GM12878 (cell line): ENCODE results near the gene PMS1. TPM values are rescaled to one million over a fixed set of nuclear protein-coding genes. Genes with fewer than 3 reads are reported as not detected.

ENCODE experiments used
- ATAC-seq: fragments of 200-7000 bp; cut with Tn5 transposase; 3 replicates; pipeline ENCODE4 v1.9.1; 2020; ENCODE audit warnings: mild to moderate bottlenecking, moderate library complexity
- BruUV-seq: library from RNA; stranded (reverse); fragments of 400-500 nt; replicated peaks from 2 replicates; lab custom pipeline; 2021; lab: Mats Ljungman, UMichigan
- CTCF ChIA-PET: fragments of 300-600 bp; sonication (Branson Sonifier 250); formaldehyde crosslinking; extraction: SDS; loops from one replicate; lab custom pipeline; 2021; ENCODE audit warnings: inconsistent platforms; lab: Yijun Ruan, JAX
- POLR2A ChIA-PET: fragments of 350-600 bp; formaldehyde crosslinking; extraction: SDS; loops from one replicate; lab custom pipeline; 2021; ENCODE audit warnings: inconsistent platforms; lab: Charles Lee
- RAD21 ChIA-PET: fragments of 300-600 bp; sonication (Branson Sonifier 250); formaldehyde crosslinking; loops from one replicate; lab custom pipeline; 2023; ENCODE audit warnings: antibody characterized with exemption; ENCODE audit not compliant: unreplicated experiment; lab: Charles Lee
- SMC1A ChIA-PET: fragments of 300-600 bp; sonication (Branson Sonifier 250); formaldehyde crosslinking; loops from one replicate; lab custom pipeline; 2023; ENCODE audit not compliant: unreplicated experiment, uncharacterized antibody; lab: Charles Lee
- DNase-seq: peaks from one replicate; pipeline ENCODE4 v3.0.0-alpha.2; 2011; ENCODE audit warnings: low read depth, low spot score
- FAIRE-seq: peaks from 3 replicates; lab custom pipeline; 2011; peaks lifted over from hg19 to GRCh38; lab: Jason Lieb, UNC
- H2AFZ ChIP-seq: 2 replicates; pipeline ENCODE4 v1.6.0; 2011; ENCODE audit warnings: low read depth, low read length, control low read depth; ENCODE audit not compliant: control insufficient read depth
- H3K27ac ChIP-seq: 2 replicates; pipeline ENCODE4 v1.5.1; 2011; ENCODE audit warnings: control low read depth; ENCODE audit not compliant: control insufficient read depth, insufficient read depth
- H3K27me3 ChIP-seq, 2 experiments: replicated peaks in 1 of 2; 2 replicates each; pipeline versions ENCODE4 v1.6.0 to v1.6.1; 2011; ENCODE audit warnings: low read length in 1 of 2; ENCODE audit not compliant: control insufficient read depth in 2 of 2, insufficient read depth in 2 of 2
- H3K36me3 ChIP-seq, 2 experiments: 2 replicates each; pipeline ENCODE4 v1.5.1; 2011; ENCODE audit warnings: low read length in 1 of 2; ENCODE audit not compliant: control insufficient read depth in 2 of 2, insufficient read depth in 2 of 2
- H3K4me1 ChIP-seq: 2 replicates; pipeline ENCODE4 v1.6.1; 2011; ENCODE audit warnings: mild to moderate bottlenecking, low read length, moderate library complexity, mixed read lengths; ENCODE audit not compliant: control insufficient read depth, insufficient read depth
- H3K4me2 ChIP-seq: 2 replicates; pipeline ENCODE4 v1.6.0; 2011; ENCODE audit warnings: control low read depth; ENCODE audit not compliant: control insufficient read depth, insufficient read depth
- H3K4me3 ChIP-seq: fragments of 200-600 bp; sonication (generic); 2 replicates; pipeline ENCODE4 v1.5.1; 2016
- H3K79me2 ChIP-seq: 2 replicates; pipeline ENCODE4 v1.6.0; 2011; ENCODE audit warnings: low read length; ENCODE audit not compliant: control insufficient read depth, insufficient read depth
- H3K9ac ChIP-seq: 2 replicates; pipeline ENCODE4 v1.8.0; 2011; ENCODE audit warnings: low read length, control low read depth, mixed read lengths; ENCODE audit not compliant: control insufficient read depth, insufficient read depth
- H3K9me3 ChIP-seq: replicated peaks from 3 replicates; pipeline ENCODE4 v1.5.1; 2011; ENCODE audit warnings: mild to moderate bottlenecking, low read length; ENCODE audit not compliant: control insufficient read depth, insufficient read depth
- H4K20me1 ChIP-seq: 2 replicates; pipeline ENCODE4 v1.6.0; 2011; ENCODE audit not compliant: control insufficient read depth, insufficient read depth
- CBX5 ChIP-seq: sonication (generic); IDR thresholded peaks from 2 replicates; pipeline ENCODE4 v1.6.1; 2016; ENCODE audit warnings: low read depth, moderate library complexity, mild to moderate bottlenecking, inconsistent platforms
- CEBPB ChIP-seq, 2 experiments: fragments of 150-350 bp in 1 of 2; IDR thresholded peaks; 2 replicates each; pipeline ENCODE4 v1.6.1; 2012 to 2014; ENCODE audit warnings: low read depth in 2 of 2, low read length in 2 of 2, borderline replicate concordance in 1 of 2, inconsistent platforms in 1 of 2
- CHD4 ChIP-seq: fragments of 200-600 bp; sonication (generic); IDR thresholded peaks from 2 replicates; pipeline ENCODE4 v1.6.1; 2016; ENCODE audit warnings: mild to moderate bottlenecking
- EP300 ChIP-seq, 2 experiments: fragments of 150-350 bp in 1 of 2; IDR thresholded peaks; 2 replicates each; pipeline ENCODE4 v1.6.1; 2011 to 2012; ENCODE audit warnings: low read depth in 2 of 2, low read length in 2 of 2, borderline replicate concordance in 1 of 2, improper control_type of control experiment in 1 of 2, inconsistent platforms in 1 of 2; ENCODE audit not compliant: control insufficient read depth in 1 of 2
- KLF5 ChIP-seq: fragments of 450-650 bp; IDR thresholded peaks from 2 replicates; pipeline ENCODE4 v1.6.1; 2014; ENCODE audit warnings: mild to moderate bottlenecking; ENCODE audit not compliant: partially characterized antibody
- LARP7 ChIP-seq: fragments of 450-650 bp; IDR thresholded peaks from 2 replicates; pipeline ENCODE4 v1.6.1; 2017; ENCODE audit warnings: mild to moderate bottlenecking
- NR2C2 ChIP-seq: IDR thresholded peaks from 2 replicates; pipeline ENCODE4 v1.6.1; 2011; ENCODE audit warnings: borderline replicate concordance, low read depth; ENCODE audit not compliant: control insufficient read depth, insufficient read length
- PKNOX1 ChIP-seq: fragments of 450-650 bp; IDR thresholded peaks from 2 replicates; pipeline ENCODE4 v1.6.1; 2016; ENCODE audit warnings: mild to moderate bottlenecking
- RB1 ChIP-seq: fragments of 450-650 bp; formaldehyde crosslinking; IDR thresholded peaks from 2 replicates; pipeline ENCODE4 v1.6.1; 2017; ENCODE audit warnings: mild to moderate bottlenecking, borderline replicate concordance
- TCF7 ChIP-seq: IDR thresholded peaks from 2 replicates; pipeline ENCODE4 v1.6.1; 2014; ENCODE audit warnings: antibody characterized with exemption, borderline replicate concordance
- in situ Hi-C: fragments of 300-500 bp; cut with MboI; formaldehyde crosslinking; loops from 9 replicates; pipeline ENCODE4 v1.14.3; 2018; ENCODE audit warnings: mixed read lengths
- intact Hi-C: fragments of 100-400 bp; cut with micrococcal nuclease; formaldehyde crosslinking; loops from one replicate; pipeline ENCODE4 v1.14.2; 2022; ENCODE audit not compliant: unreplicated experiment
- polyA plus RNA-seq, 11 experiments: library from polyadenylated mRNA; depleted of rRNA in 4 of 11; unstranded in 6 of 11; stranded (reverse) in 5 of 11; fragments of >200 nt; fragmentation: Nextera tagmentation in 4 of 11; fragmentation: Illumina TruSeq in 1 of 11; extraction: Ambion mirVana in 4 of 11; extraction: Trizol in 1 of 11; gene quantifications; 1 replicate in 1 of 11; 2 replicates in 10 of 11; pipeline versions ENCODE4 v1.2.1 to v1.2.3, GENCODE V29; 2011 to 2016; ENCODE audit warnings: inconsistent platforms in 2 of 11, missing spikeins in 2 of 11, low read depth in 1 of 11
- total RNA-seq, 4 experiments: library from RNA; depleted of rRNA in 3 of 4; stranded (reverse); fragments of >200 nt in 3 of 4; fragmentation: Illumina TruSeq in 1 of 4; extraction: Trizol in 1 of 4; gene quantifications; 2 replicates each; pipeline versions ENCODE4 v1.2.1 to v1.2.3, GENCODE V29; 2013 to 2021

Gene PMS1
- total and polyA plus RNA-seq, 10 of the 15 experiments (the other 5 are each of a cell fraction or from before 2014, with no cell fraction given) = 18.7 to 50.6 (median 29.5) TPM

GRCh38 chr2:189860161-189860560 is 75.9 kb downstream of the PMS1 start:
- SMC1A ChIA-PET = no interaction called here
- POLR2A ChIA-PET = no interaction called here
- no peaks in the 10 kb centered on the region for H3K27me3 ChIP-seq
- intact Hi-C loops = no loop called here
- ATAC-seq = no peak
- no peak overlapping the region for H3K4me3 ChIP-seq
- DNase-seq = no peak
- H2AFZ ChIP-seq = no peak overlapping the region
- no peaks in the 10 kb centered on the region for H4K20me1 ChIP-seq
- CTCF ChIA-PET = no interaction called here
- TF ChIP-seq CBX5 = no peak
- TF ChIP-seq EP300 (IDR thresholded peaks at IDR 0.05; ENCODE audit: borderline replicate concordance in 1 of 2, control insufficient read depth in 1 of 2, low read depth in 2 of 2, low read length in 2 of 2) = no peak
- TF ChIP-seq CHD4 = no peak
- no peak for TF ChIP-seq RB1
- TF ChIP-seq PKNOX1 = no peak
- no peak for TF ChIP-seq NR2C2
- TF ChIP-seq TCF7 = no peak
- no peak for TF ChIP-seq KLF5
- no peak for TF ChIP-seq LARP7
- no peak for TF ChIP-seq CEBPB (IDR thresholded peaks at IDR 0.05; ENCODE audit: borderline replicate concordance in 1 of 2, low read depth in 2 of 2, low read length in 2 of 2)
- no peak overlapping the region for H3K27ac ChIP-seq
- in situ Hi-C loops = no loop called here
- no peaks in the 10 kb centered on the region for H3K79me2 ChIP-seq
- BruUV-seq = no TSS peak
- FAIRE-seq = no peak
- H3K9ac ChIP-seq = no peak overlapping the region
- no peaks in the 10 kb centered on the region; the same call in 2 of the 3 replicates for H3K9me3 ChIP-seq
- H3K4me1 ChIP-seq = no peaks in the 10 kb centered on the region
- RAD21 ChIA-PET = no interaction called here
- H3K36me3 ChIP-seq = no peaks in the 10 kb centered on the region
- H3K4me2 ChIP-seq = no peak overlapping the region
